Parathyroid adenoma (tissue), 2 donors: ENCODE data around the gene VEGFD.

Source experiments
- H2AFZ ChIP-seq: fragments of 300-600 bp; sonication (generic); one replicate; pipeline ENCODE4 v1.7.0; 2017; ENCODE audit warnings: antibody characterized with exemption, mild to moderate bottlenecking
- H3K27ac ChIP-seq: fragments of 300-600 bp; sonication (generic); one replicate; pipeline ENCODE4 v1.7.0; 2017
- H3K27me3 ChIP-seq: fragments of 300-600 bp; sonication (generic); one replicate; pipeline ENCODE4 v1.7.0; 2017; ENCODE audit warnings: low read length; ENCODE audit not compliant: control insufficient read depth, insufficient read depth
- H3K36me3 ChIP-seq: fragments of 300-600 bp; sonication (generic); one replicate; pipeline ENCODE4 v1.7.0; 2017; ENCODE audit warnings: low read length; ENCODE audit not compliant: control insufficient read depth, insufficient read depth
- H3K4me1 ChIP-seq: fragments of 300-600 bp; sonication (generic); one replicate; pipeline ENCODE4 v1.7.0; 2017; ENCODE audit warnings: control low read depth
- H3K4me2 ChIP-seq: fragments of 300-600 bp; sonication (generic); one replicate; pipeline ENCODE4 v1.7.0; 2017; ENCODE audit warnings: low read length
- H3K4me3 ChIP-seq: fragments of 300-600 bp; sonication (generic); one replicate; pipeline ENCODE4 v1.7.0; 2017; ENCODE audit warnings: low read depth, low read length
- H3K79me2 ChIP-seq: fragments of 300-600 bp; sonication (generic); one replicate; pipeline ENCODE4 v1.7.0; 2017; ENCODE audit warnings: control low read depth
- H3K9ac ChIP-seq: fragments of 300-600 bp; sonication (generic); one replicate; pipeline ENCODE4 v1.7.0; 2017; ENCODE audit warnings: mild to moderate bottlenecking
- H3K9me3 ChIP-seq: fragments of 300-600 bp; sonication (generic); one replicate; pipeline ENCODE4 v1.7.0; 2017; ENCODE audit warnings: low read length; ENCODE audit not compliant: control insufficient read depth
- CTCF ChIP-seq: fragments of 300-600 bp; sonication (generic); IDR thresholded peaks from one replicate; pipeline ENCODE4 v1.7.0; 2017; ENCODE audit warnings: antibody characterized with exemption, mild to moderate bottlenecking
- donor health status: primary hyperparathyroidism.

VEGFD gene

GRCh38 chrX:15340867-15341266 is 43.3 kb downstream of the VEGFD start:
- TF ChIP-seq CTCF: no peak
- no peak overlapping the region for H3K9ac ChIP-seq
- H3K4me1 ChIP-seq: no peaks in the 10 kb centered on the region
- H2AFZ ChIP-seq: no peak overlapping the region
- no peak overlapping the region for H3K4me3 ChIP-seq
- no peaks in the 10 kb centered on the region for H3K9me3 ChIP-seq
- no peak overlapping the region for H3K27ac ChIP-seq
- H3K4me2 ChIP-seq: no peak overlapping the region
- no peaks in the 10 kb centered on the region for H3K79me2 ChIP-seq
- H3K36me3 ChIP-seq: no peaks in the 10 kb centered on the region
- H3K27me3 ChIP-seq: no peaks in the 10 kb centered on the region

DNA sequence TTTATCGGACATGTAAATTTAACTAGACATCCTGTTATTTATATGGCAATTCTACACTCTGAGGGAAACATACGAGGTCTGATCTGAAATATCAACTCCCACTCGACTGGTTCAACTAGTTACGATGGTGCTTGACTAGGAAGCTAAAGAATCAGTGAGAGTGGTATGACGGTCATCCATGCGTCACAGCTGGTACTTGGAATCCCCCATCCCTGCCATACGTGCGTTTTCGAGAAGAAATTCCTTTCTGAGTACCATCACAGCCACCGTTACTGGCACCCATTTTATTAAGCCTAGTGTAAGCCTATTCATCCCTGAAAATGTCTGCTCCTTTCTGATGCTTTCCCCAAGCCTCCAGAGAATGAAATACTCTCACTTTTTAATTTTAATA is 48.2 kb downstream of the VEGFD start:
- Histone ChIP-seq H3K9me3 (no peaks in the 10 kb centered on the region), H3K27me3 (no peaks in the 10 kb centered on the region), H3K9ac (no peak overlapping the region), H2AFZ (peak overlapping the region; percentile 87), H3K4me2 (peak overlapping the region; percentile 73), H3K79me2 (no peaks in the 10 kb centered on the region), H3K36me3 (no peaks in the 10 kb centered on the region), H3K4me1 (no peaks in the 10 kb centered on the region), H3K27ac (peak overlapping the region; percentile 63), H3K4me3 (peak overlapping the region; percentile 74)
- TF ChIP-seq CTCF: no peak

DNA sequence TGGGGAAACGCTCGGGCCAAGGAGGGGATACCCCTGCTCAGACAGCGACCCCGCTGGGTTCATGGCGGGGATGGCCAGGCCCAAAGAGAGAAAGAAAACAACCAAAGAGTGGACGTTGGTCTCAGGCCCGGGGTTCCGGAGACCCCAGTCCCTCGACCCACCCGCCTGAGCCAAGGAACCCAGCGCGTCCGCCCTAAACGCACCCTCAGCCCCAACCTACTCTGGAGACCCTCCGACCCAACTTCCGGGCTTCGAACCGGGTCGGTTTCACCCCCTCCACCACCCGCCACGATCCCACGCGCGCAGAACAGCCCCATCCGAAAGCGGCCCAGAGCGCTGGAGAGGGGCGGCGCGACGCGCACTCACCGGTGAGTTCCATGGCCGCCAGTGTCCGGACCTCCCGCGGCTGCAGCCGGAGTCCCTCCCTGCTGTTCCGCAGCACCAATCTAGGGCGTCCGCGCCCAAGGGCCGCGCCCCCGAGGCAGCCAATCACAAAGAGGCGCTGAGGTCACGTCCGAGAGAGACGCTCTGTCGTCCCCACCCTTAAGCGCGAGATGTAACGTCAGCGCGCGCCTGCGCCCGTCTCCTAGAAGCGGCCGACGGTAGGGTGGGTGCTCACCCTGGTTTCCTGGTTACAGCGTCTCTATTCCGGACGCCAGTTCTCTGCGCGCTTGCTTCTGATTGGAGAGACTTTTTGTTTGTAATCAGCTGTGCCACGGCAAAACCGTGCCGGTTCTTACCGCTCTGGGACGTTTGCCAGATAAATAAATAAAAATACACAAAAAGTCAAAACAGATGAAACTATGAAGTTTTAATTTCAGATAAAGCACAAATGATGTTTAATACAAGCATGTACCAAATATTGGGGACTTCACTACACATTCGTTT is 48.8 kb downstream of the VEGFD start, which contains the start of gene PIGA:
PIGA (minus strand) TSS at position 389 of the 888 bp plus-strand sequence. CDS start 3,593 bp downstream, outside the sequence.
- Histone ChIP-seq H3K4me2 (peak within 1 kb of the TSS; percentile 76), H3K9ac (no peak within 1 kb of the TSS), H3K27ac (peak within 1 kb of the TSS; percentile 63), H3K9me3 (no peaks in the 10 kb centered on the region), H3K27me3 (no peaks in the 10 kb centered on the region), H3K36me3 (no peaks in the 10 kb centered on the region), H3K4me1 (no peaks in the 10 kb centered on the region), H3K79me2 (no peaks in the 10 kb centered on the region), H2AFZ (peak within 1 kb of the TSS; percentile 87), H3K4me3 (peak within 1 kb of the TSS; percentile 74)
- TF ChIP-seq CTCF: no peak

DNA sequence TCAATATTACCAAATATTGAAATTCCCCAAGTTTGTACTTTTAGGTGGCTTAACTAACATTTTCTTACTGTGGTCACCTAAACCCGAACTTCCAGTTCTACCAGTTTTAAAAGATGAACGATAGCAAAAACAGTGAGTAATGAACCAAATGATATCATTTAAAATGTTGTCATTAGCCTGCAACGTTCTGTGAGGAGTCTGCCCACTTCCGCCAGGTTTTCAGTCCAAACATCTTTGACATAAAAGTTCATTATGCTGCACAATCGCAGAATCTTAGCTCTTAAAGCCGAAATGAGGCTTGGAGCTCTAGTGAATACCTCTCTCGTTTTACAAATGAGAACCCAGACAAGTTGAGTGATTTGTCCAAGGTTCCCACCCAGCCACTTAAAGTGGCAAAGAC is 49.7 kb downstream of the VEGFD start:
- H3K4me3 ChIP-seq: peak overlapping the region; percentile 74
- H2AFZ ChIP-seq: peak overlapping the region; percentile 73
- no peaks in the 10 kb centered on the region for H3K79me2 ChIP-seq
- H3K36me3 ChIP-seq: no peaks in the 10 kb centered on the region
- H3K27ac ChIP-seq: peak overlapping the region; percentile 51
- no peaks in the 10 kb centered on the region for H3K9me3 ChIP-seq
- H3K27me3 ChIP-seq: no peaks in the 10 kb centered on the region
- TF ChIP-seq CTCF: no peak
- H3K4me2 ChIP-seq: peak overlapping the region; percentile 76
- H3K9ac ChIP-seq: no peak overlapping the region
- H3K4me1 ChIP-seq: no peaks in the 10 kb centered on the region
